ENCODE data around the gene MAGEA3. TPM values are rescaled to one million over a fixed set of nuclear protein-coding genes. Genes with fewer than 3 reads are reported as not detected.

MAGEA3 gene
- total RNA-seq, 1 donor from 2014 or later, result not detected

GRCh38 chrX:152656890-152657289, 41.7 kb upstream of the MAGEA3 start:
- no peak overlapping the region for H3K4me2 ChIP-seq
- no peak overlapping the region for H3K9ac ChIP-seq
- DNase-seq (ENCODE audit: low spot score), result no peak
- Mint-ChIP-seq H3K4me1 (no peaks in the 10 kb centered on the region), H3K27ac (no peak overlapping the region), H3K9me3 (peaks cover 4% of the 10 kb centered on the region), H3K4me3 (no peak overlapping the region), H3K36me3 (no peaks in the 10 kb centered on the region), H3K27me3 (ENCODE audit: insufficient read depth, low read depth) (peaks cover 2% of the 10 kb centered on the region)
- no peak overlapping the region for H3K27ac ChIP-seq
- H3K4me3 ChIP-seq, result no peak overlapping the region
- H3K9me3 ChIP-seq (ENCODE audit: low read depth), result no peaks in the 10 kb centered on the region
- no peaks in the 10 kb centered on the region for H3K4me1 ChIP-seq
- no peaks in the 10 kb centered on the region for H4K20me1 ChIP-seq (ENCODE audit: low read depth)
- no peaks in the 10 kb centered on the region for H3K27me3 ChIP-seq
- no peaks in the 10 kb centered on the region for H3F3A ChIP-seq (ENCODE audit: low read depth)
- no peak overlapping the region for H2AFZ ChIP-seq (replicated peaks)
- TF ChIP-seq CTCF (IDR thresholded peaks at IDR 0.05), result no peak
- TF ChIP-seq EZH2 (IDR thresholded peaks at IDR 0.05), result no peak
- no peak for TF ChIP-seq EZH2phosphoT487 (IDR thresholded peaks at IDR 0.05)
- no peaks in the 10 kb centered on the region for H3K36me3 ChIP-seq
- no peaks in the 10 kb centered on the region for H3K79me2 ChIP-seq (ENCODE audit: low read depth)

GRCh38 chrX:152658302-152658701, 40.3 kb upstream of the MAGEA3 start:
- H3K9me3 Mint-ChIP-seq, result peaks cover 4% of the 10 kb centered on the region

GRCh38 chrX:152663086-152663485, 35.5 kb upstream of the MAGEA3 start:
- Mint-ChIP-seq H3K4me1 (no peaks in the 10 kb centered on the region), H3K9me3 (peaks cover 4% of the 10 kb centered on the region), H3K27ac (no peak overlapping the region), H3K27me3 (ENCODE audit: insufficient read depth, low read depth) (peaks cover 3% of the 10 kb centered on the region), H3K4me3 (no peak overlapping the region), H3K36me3 (no peaks in the 10 kb centered on the region)
- H3K36me3 ChIP-seq, result no peaks in the 10 kb centered on the region
- H3K9me3 ChIP-seq (ENCODE audit: low read depth), result no peaks in the 10 kb centered on the region
- no peak overlapping the region for H2AFZ ChIP-seq (replicated peaks)
- H3K27ac ChIP-seq, result no peak overlapping the region
- H3K9ac ChIP-seq, result no peak overlapping the region
- no peak for TF ChIP-seq CTCF (IDR thresholded peaks at IDR 0.05)
- no peak for TF ChIP-seq EZH2phosphoT487 (IDR thresholded peaks at IDR 0.05)
- TF ChIP-seq EZH2 (IDR thresholded peaks at IDR 0.05), result no peak
- H4K20me1 ChIP-seq (ENCODE audit: low read depth), result no peaks in the 10 kb centered on the region
- no peaks in the 10 kb centered on the region for H3K4me1 ChIP-seq
- H3K4me3 ChIP-seq, result no peak overlapping the region
- no peak for DNase-seq (ENCODE audit: low spot score)
- H3F3A ChIP-seq (ENCODE audit: low read depth), result no peaks in the 10 kb centered on the region
- H3K4me2 ChIP-seq, result no peak overlapping the region
- H3K27me3 ChIP-seq, result peaks cover 6% of the 10 kb centered on the region
- no peaks in the 10 kb centered on the region for H3K79me2 ChIP-seq (ENCODE audit: low read depth)

More at GRCh38 chrX:152658302-152658701, 40.3 kb upstream of the MAGEA3 start:
- Histone ChIP-seq H3K4me3 (no peak overlapping the region), H3K4me2 (no peak overlapping the region), H3K9ac (no peak overlapping the region), H3K79me2 (ENCODE audit: low read depth) (no peaks in the 10 kb centered on the region), H3K4me1 (no peaks in the 10 kb centered on the region), H3K27me3 (no peaks in the 10 kb centered on the region), H3F3A (ENCODE audit: low read depth) (no peaks in the 10 kb centered on the region), H4K20me1 (ENCODE audit: low read depth) (no peaks in the 10 kb centered on the region), H3K27ac (no peak overlapping the region), H3K9me3 (ENCODE audit: low read depth) (no peaks in the 10 kb centered on the region), H3K36me3 (no peaks in the 10 kb centered on the region), H2AFZ (replicated peaks) (no peak overlapping the region)
- Mint-ChIP-seq H3K4me1 (no peaks in the 10 kb centered on the region), H3K4me3 (no peak overlapping the region), H3K27me3 (ENCODE audit: insufficient read depth, low read depth) (no peaks in the 10 kb centered on the region), H3K27ac (no peak overlapping the region), H3K36me3 (no peaks in the 10 kb centered on the region)
- peak; percentile 32 for DNase-seq (ENCODE audit: low spot score)
- TF ChIP-seq EZH2phosphoT487 (IDR thresholded peaks at IDR 0.05) (no peak), CTCF (IDR thresholded peaks at IDR 0.05) (peak; percentile 51), EZH2 (IDR thresholded peaks at IDR 0.05) (no peak)

Measured in neural progenitor cell (in vitro differentiated cells).